Trophoblast cell (in vitro differentiated cells and primary cell): Measurements from ENCODE around the gene HOMER2.
A peak's percentile ranks its signal among the peaks of the same experiment; 100 is the strongest.
"Not testable (repeated sequence)": the region's sequence is repeated elsewhere in the genome, so short reads cannot be mapped to it uniquely, and the experiment has no call there.

Experiments
- DNase-seq, 2 donors: peaks; one replicate each; pipeline ENCODE4 v3.0.0-alpha.2; 2016
- H2AFZ ChIP-seq: 2 replicates; pipeline ENCODE4 v1.6.1; 2013; ENCODE audit warnings: low read length, moderate library complexity, mild to moderate bottlenecking; ENCODE audit not compliant: insufficient read depth, poor library complexity
- H2AK5ac ChIP-seq: 2 replicates; pipeline ENCODE4 v1.6.1; 2013; ENCODE audit warnings: mild to moderate bottlenecking, low read length
- H2BK120ac ChIP-seq: 2 replicates; pipeline ENCODE4 v1.6.1; 2013; ENCODE audit warnings: low read length, mild to moderate bottlenecking, moderate library complexity; ENCODE audit not compliant: insufficient read depth, poor library complexity
- H2BK12ac ChIP-seq: 2 replicates; pipeline ENCODE4 v1.6.1; 2013; ENCODE audit warnings: mild to moderate bottlenecking, low read length, moderate library complexity
- H2BK5ac ChIP-seq: 2 replicates; pipeline ENCODE4 v1.6.1; 2013; ENCODE audit warnings: low read length, low read depth, moderate library complexity, mild to moderate bottlenecking; ENCODE audit not compliant: poor library complexity
- H3K14ac ChIP-seq: 2 replicates; pipeline ENCODE4 v1.6.1; 2013; ENCODE audit warnings: mild to moderate bottlenecking, low read length
- H3K18ac ChIP-seq: 2 replicates; pipeline ENCODE4 v1.6.1; 2013; ENCODE audit warnings: mild to moderate bottlenecking, low read length
- H3K23ac ChIP-seq: 2 replicates; pipeline ENCODE4 v1.6.1; 2013; ENCODE audit warnings: low read length
- H3K27ac ChIP-seq: 2 replicates; pipeline ENCODE4 v1.5.1; 2013; ENCODE audit warnings: low read depth, mild to moderate bottlenecking, inconsistent platforms, low read length, moderate library complexity
- H3K27me3 ChIP-seq: 2 replicates; pipeline ENCODE4 v1.6.1; 2013; ENCODE audit warnings: inconsistent platforms, mild to moderate bottlenecking, low read length, moderate library complexity; ENCODE audit not compliant: insufficient read depth
- H3K36me3 ChIP-seq, 2 experiments: 1 replicate in 1 of 2; 2 replicates in 1 of 2; pipeline ENCODE4 v1.6.1; 2013; ENCODE audit warnings: low read length in 2 of 2, mild to moderate bottlenecking in 2 of 2, moderate library complexity in 1 of 2; ENCODE audit not compliant: insufficient read depth in 2 of 2, control insufficient read depth in 1 of 2
- H3K4ac ChIP-seq: 2 replicates; pipeline ENCODE4 v1.6.1; 2013; ENCODE audit warnings: low read depth, mild to moderate bottlenecking, low read length, moderate library complexity
- H3K4me1 ChIP-seq, 2 experiments: 1 replicate in 1 of 2; 2 replicates in 1 of 2; pipeline ENCODE4 v1.6.1; 2013; ENCODE audit warnings: low read length in 2 of 2, mild to moderate bottlenecking in 2 of 2, moderate library complexity in 1 of 2; ENCODE audit not compliant: insufficient read depth in 2 of 2, control insufficient read depth in 1 of 2
- H3K4me2 ChIP-seq: 2 replicates; pipeline ENCODE4 v1.6.1; 2013; ENCODE audit warnings: inconsistent platforms, mild to moderate bottlenecking, low read length, moderate library complexity
- H3K4me3 ChIP-seq: 2 replicates; pipeline ENCODE4 v1.5.1; 2013; ENCODE audit warnings: mild to moderate bottlenecking, low read depth, low read length, inconsistent platforms
- H3K79me1 ChIP-seq: one replicate; pipeline ENCODE4 v1.6.1; 2013; ENCODE audit warnings: low read length
- H3K79me2 ChIP-seq: 2 replicates; pipeline ENCODE4 v1.6.1; 2013; ENCODE audit warnings: low read length, mild to moderate bottlenecking; ENCODE audit not compliant: control insufficient read depth, insufficient read depth, poor library complexity
- H3K9ac ChIP-seq: 2 replicates; pipeline ENCODE4 v1.6.1; 2013; ENCODE audit warnings: mild to moderate bottlenecking, low read length
- H3K9me3 ChIP-seq: 2 replicates; pipeline ENCODE4 v1.6.1; 2013; ENCODE audit warnings: low read depth, mild to moderate bottlenecking, control low read depth, inconsistent platforms, low read length; ENCODE audit not compliant: insufficient read depth
- H4K12ac ChIP-seq: 2 replicates; pipeline ENCODE4 v1.6.1; 2013; ENCODE audit warnings: low read depth, mild to moderate bottlenecking, low read length, moderate library complexity
- H4K8ac ChIP-seq: 2 replicates; pipeline ENCODE4 v1.6.1; 2013; ENCODE audit warnings: low read depth, mild to moderate bottlenecking, low read length, moderate library complexity
- H4K91ac ChIP-seq: one replicate; pipeline ENCODE4 v1.6.1; 2013; ENCODE audit warnings: low read depth, mild to moderate bottlenecking, low read length, moderate library complexity
- WGBS: extraction: QIAGEN DNeasy Blood & Tissue Kit; methylation state at CpG from one replicate; pipeline ENCODE4 v1.1.7; 2013; ENCODE audit warnings: missing lambda C conversion rate; ENCODE audit not compliant: insufficient read length, insufficient coverage; ENCODE audit errors: extremely low coverage; 5-methylcytosine and 5-hydroxymethylcytosine counted together

Gene HOMER2

GRCh38 chr15:82944056-82944455, 8.5 kb downstream of the HOMER2 start:
- no peaks in the 10 kb centered on the region for H3K27me3 ChIP-seq
- no peak for DNase-seq
- H3K9me3 ChIP-seq, result peaks cover 4% of the 10 kb centered on the region
- H3K4me3 ChIP-seq, result no peak overlapping the region
- H2AFZ ChIP-seq, result no peak overlapping the region
- H3K27ac ChIP-seq, result no peak overlapping the region
- no peaks in the 10 kb centered on the region for H3K36me3 ChIP-seq
- no CpG with 5 or more reads among the region's 5 CpGs for WGBS
- H3K9ac ChIP-seq, result no peak overlapping the region
- no peak overlapping the region for H3K4me2 ChIP-seq
- no peaks in the 10 kb centered on the region for H3K79me2 ChIP-seq
- no peak overlapping the region for H2BK5ac ChIP-seq
- no peak overlapping the region for H4K8ac ChIP-seq
- H3K79me1 ChIP-seq, result no peaks in the 10 kb centered on the region
- no peak overlapping the region for H2BK120ac ChIP-seq
- H3K4me1 ChIP-seq, result peaks cover 0 to 4% of the 10 kb centered on the region in 2 experiments
- H3K23ac ChIP-seq, result no peak overlapping the region
- no peak overlapping the region for H3K14ac ChIP-seq
- no peak overlapping the region for H3K18ac ChIP-seq
- no peak overlapping the region for H3K4ac ChIP-seq
- no peak overlapping the region for H4K12ac ChIP-seq
- no peak overlapping the region for H2AK5ac ChIP-seq
- H2BK12ac ChIP-seq, result no peak overlapping the region
- H4K91ac ChIP-seq, result no peak overlapping the region

- Histone ChIP-seq H4K8ac (no peak overlapping the region), H2BK5ac (no peak overlapping the region), H3K27ac (no peak overlapping the region), H3K9ac (no peak overlapping the region), H3K79me1 (no peaks in the 10 kb centered on the region), H3K18ac (no peak overlapping the region), H3K27me3 (no peaks in the 10 kb centered on the region), H2BK120ac (no peak overlapping the region), H4K12ac (no peak overlapping the region), H2AK5ac (no peak overlapping the region), H3K9me3 (peaks cover 4% of the 10 kb centered on the region), H3K36me3 (no peaks in the 10 kb centered on the region), H3K4me2 (no peak overlapping the region), H3K4ac (no peak overlapping the region), H3K23ac (no peak overlapping the region), H2BK12ac (no peak overlapping the region), H3K4me3 (no peak overlapping the region), H3K14ac (no peak overlapping the region), H2AFZ (no peak overlapping the region), H3K4me1 (peaks cover 0 to 4% of the 10 kb centered on the region in 2 experiments), H4K91ac (no peak overlapping the region), H3K79me2 (no peaks in the 10 kb centered on the region)
- DNase-seq, result no peak
- no CpG with 5 or more reads among the region's 3 CpGs for WGBS
Observed at GRCh38 chr15:82943176-82943575, 9.3 kb downstream of the HOMER2 start.

- Histone ChIP-seq H3K36me3 (no peaks in the 10 kb centered on the region), H3K14ac (no peak overlapping the region), H3K9ac (no peak overlapping the region), H3K18ac (no peak overlapping the region), H2AFZ (no peak overlapping the region), H3K9me3 (peaks cover 4% of the 10 kb centered on the region), H3K4me2 (no peak overlapping the region), H4K8ac (no peak overlapping the region), H2BK120ac (no peak overlapping the region), H3K23ac (no peak overlapping the region), H3K79me2 (no peaks in the 10 kb centered on the region), H3K27ac (no peak overlapping the region), H3K4me3 (no peak overlapping the region), H3K27me3 (no peaks in the 10 kb centered on the region), H3K4me1 (peaks cover 0 to 4% of the 10 kb centered on the region in 2 experiments), H3K4ac (no peak overlapping the region), H2AK5ac (no peak overlapping the region), H4K12ac (no peak overlapping the region), H2BK12ac (no peak overlapping the region), H3K79me1 (no peaks in the 10 kb centered on the region), H2BK5ac (no peak overlapping the region), H4K91ac (no peak overlapping the region)
- peak; percentile 87 to 94 for DNase-seq
- whole genome bisulfite sequencing, result no CpG with 5 or more reads among the region's 8 CpGs
Observed at GRCh38 chr15:82942691-82943090, 9.8 kb downstream of the HOMER2 start.

GRCh38 chr15:82939678-82940077, 12.8 kb downstream of the HOMER2 start:
- not testable (repeated sequence) for H4K8ac ChIP-seq, H4K12ac ChIP-seq, H3K4me2 ChIP-seq, H2BK12ac ChIP-seq, H3K36me3 ChIP-seq, H2BK5ac ChIP-seq, H3K14ac ChIP-seq, H4K91ac ChIP-seq, H3K79me1 ChIP-seq, H3K9ac ChIP-seq, H3K9me3 ChIP-seq, H3K23ac ChIP-seq, H3K4ac ChIP-seq, H3K79me2 ChIP-seq, H2AK5ac ChIP-seq, H3K4me3 ChIP-seq, DNase-seq, H3K27me3 ChIP-seq, H3K18ac ChIP-seq, H2BK120ac ChIP-seq, H3K27ac ChIP-seq, H2AFZ ChIP-seq, H3K4me1 ChIP-seq
- WGBS, result no CpG with 5 or more reads among the region's 6 CpGs
